Measurements from ENCODE around the gene SLC35F1.

GRCh38 chr6:118141211-118141610 is 234.1 kb downstream of the SLC35F1 start:
- TF ChIP-seq EZH2phosphoT487 (IDR thresholded peaks at IDR 0.05; ENCODE audit: low read depth), result no peak
- TF ChIP-seq, protein P1, sequence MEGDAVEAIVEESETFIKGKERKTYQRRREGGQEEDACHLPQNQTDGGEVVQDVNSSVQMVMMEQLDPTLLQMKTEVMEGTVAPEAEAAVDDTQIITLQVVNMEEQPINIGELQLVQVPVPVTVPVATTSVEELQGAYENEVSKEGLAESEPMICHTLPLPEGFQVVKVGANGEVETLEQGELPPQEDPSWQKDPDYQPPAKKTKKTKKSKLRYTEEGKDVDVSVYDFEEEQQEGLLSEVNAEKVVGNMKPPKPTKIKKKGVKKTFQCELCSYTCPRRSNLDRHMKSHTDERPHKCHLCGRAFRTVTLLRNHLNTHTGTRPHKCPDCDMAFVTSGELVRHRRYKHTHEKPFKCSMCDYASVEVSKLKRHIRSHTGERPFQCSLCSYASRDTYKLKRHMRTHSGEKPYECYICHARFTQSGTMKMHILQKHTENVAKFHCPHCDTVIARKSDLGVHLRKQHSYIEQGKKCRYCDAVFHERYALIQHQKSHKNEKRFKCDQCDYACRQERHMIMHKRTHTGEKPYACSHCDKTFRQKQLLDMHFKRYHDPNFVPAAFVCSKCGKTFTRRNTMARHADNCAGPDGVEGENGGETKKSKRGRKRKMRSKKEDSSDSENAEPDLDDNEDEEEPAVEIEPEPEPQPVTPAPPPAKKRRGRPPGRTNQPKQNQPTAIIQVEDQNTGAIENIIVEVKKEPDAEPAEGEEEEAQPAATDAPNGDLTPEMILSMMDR (IDR thresholded peaks at IDR 0.05; ENCODE audit: low read depth, low read length), result no peak
